ENCODE results near the gene PHACTR4. TPM values are rescaled to one million over a fixed set of nuclear protein-coding genes. Genes with fewer than 3 reads are reported as not detected.

The PHACTR4 gene
- total and polyA plus RNA-seq, 10 of the 15 experiments (the other 5 are each of a cell fraction or from before 2014, with no cell fraction given), result 8.9 to 34.2 (median 12.5) TPM

- no peaks in the 10 kb centered on the region for H3K27me3 ChIP-seq (replicated peaks in 1 of 2; ENCODE audit: control insufficient read depth in 2 of 2, insufficient read depth in 2 of 2, low read length in 1 of 2)
- DNase-seq (ENCODE audit: low read depth, low spot score) (no peak), ATAC-seq (no peak), FAIRE-seq (no peak)
- peak overlapping the region; percentile 85; the same call in 1 of the 2 replicates for H3K4me2 ChIP-seq (ENCODE audit: control insufficient read depth, insufficient read depth)
- WGBS (ENCODE audit: insufficient coverage, insufficient replicate concordance, low lambda C conversion rate, missing lambda C conversion rate), result 54% methylated on average over 10 of the region's 16 CpGs
- H3K9ac ChIP-seq (ENCODE audit: control insufficient read depth, insufficient read depth, low read length), result peak overlapping the region; percentile 95
- H3K4me3 ChIP-seq, result peak overlapping the region; percentile 76
- H2AFZ ChIP-seq (ENCODE audit: control insufficient read depth, low read depth, low read length), result peak overlapping the region; percentile 75
- CTCF ChIA-PET, result interaction anchor here (0.7 to 3.9 kb wide), 8 partner anchors 9 to 274 kb away, joined by 3 to 28 read pairs (median 5); no protein-coding TSS in a partner anchor
- TF ChIP-seq MLLT1 (IDR thresholded peaks at IDR 0.05), result peak; percentile 100; the same call in 1 of the 2 replicates
- TF ChIP-seq ZBTB33 (IDR thresholded peaks at IDR 0.05), result peak; percentile 92; the same call in 1 of the 2 replicates
- TF ChIP-seq STAT1 (conservative IDR thresholded peaks at IDR 0.05), result no peak
- TF ChIP-seq GATAD2B (conservative IDR thresholded peaks at IDR 0.05; ENCODE audit: low read depth), result no peak
- no peaks in the 10 kb centered on the region for H4K20me1 ChIP-seq (ENCODE audit: control insufficient read depth, insufficient read depth)
- RAD21 ChIA-PET (ENCODE audit: unreplicated experiment), result interaction anchor here (0.6 to 1.8 kb wide), 6 partner anchors 9 to 429 kb away, joined by 3 to 17 read pairs (median 3); no protein-coding TSS in a partner anchor
- SMC1A ChIA-PET (ENCODE audit: uncharacterized antibody, unreplicated experiment), result interaction anchor here (1.0 to 4.8 kb wide), 8 partner anchors 10 to 315 kb away, joined by 3 to 33 read pairs (median 3); partner anchors contain the start of genes ATP5IF1 and TAF12
- peaks cover 16% of the 10 kb centered on the region for H3K79me2 ChIP-seq (ENCODE audit: control insufficient read depth, insufficient read depth, low read length)
- H3K27ac ChIP-seq (ENCODE audit: control insufficient read depth, insufficient read depth), result peak overlapping the region; percentile 91; the same call in 1 of the 2 replicates
- H3K36me3 ChIP-seq (ENCODE audit: control insufficient read depth in 2 of 2, insufficient read depth in 2 of 2, low read length in 1 of 2), result peaks cover 2 to 12% of the 10 kb centered on the region in 2 experiments
- no peaks in the 10 kb centered on the region for H3K9me3 ChIP-seq (replicated peaks; ENCODE audit: control insufficient read depth, insufficient read depth, low read length)
- in situ Hi-C loops (cut with MboI), result no loop called here
- BruUV-seq (replicated peaks), result TSS peak; percentile 93
- peaks cover 11% of the 10 kb centered on the region for H3K4me1 ChIP-seq (ENCODE audit: control insufficient read depth, insufficient read depth, low read length)
- POLR2A ChIA-PET, result interaction anchor here (0.6 to 2.7 kb wide), 10 partner anchors 9 to 316 kb away, joined by 3 to 12 read pairs (median 5); partner anchors contain the start of genes EYA3 and RCC1
- intact Hi-C loops (cut with micrococcal nuclease; ENCODE audit: unreplicated experiment), result loop anchor here (2.0 kb wide), 1 partner anchor 79 kb away; no protein-coding TSS in a partner anchor
These were observed 41.3 kb upstream of the PHACTR4 start for GRCh38 chr1:28328228-28328648.
